GM18867 (cell line): ENCODE measurements around the gene NUBP2.
"Not testable (repeated sequence)": the region's sequence is repeated elsewhere in the genome, so short reads cannot be mapped to it uniquely, and the experiment has no call there.

ENCODE experiments used
- ATAC-seq: cut with Tn5 transposase; IDR thresholded peaks from one replicate; pipeline ENCODE4 v1.9.1; 2021; ENCODE audit warnings: mild to moderate bottlenecking, moderate library complexity; ENCODE audit not compliant: unreplicated experiment

NUBP2 gene

DNA sequence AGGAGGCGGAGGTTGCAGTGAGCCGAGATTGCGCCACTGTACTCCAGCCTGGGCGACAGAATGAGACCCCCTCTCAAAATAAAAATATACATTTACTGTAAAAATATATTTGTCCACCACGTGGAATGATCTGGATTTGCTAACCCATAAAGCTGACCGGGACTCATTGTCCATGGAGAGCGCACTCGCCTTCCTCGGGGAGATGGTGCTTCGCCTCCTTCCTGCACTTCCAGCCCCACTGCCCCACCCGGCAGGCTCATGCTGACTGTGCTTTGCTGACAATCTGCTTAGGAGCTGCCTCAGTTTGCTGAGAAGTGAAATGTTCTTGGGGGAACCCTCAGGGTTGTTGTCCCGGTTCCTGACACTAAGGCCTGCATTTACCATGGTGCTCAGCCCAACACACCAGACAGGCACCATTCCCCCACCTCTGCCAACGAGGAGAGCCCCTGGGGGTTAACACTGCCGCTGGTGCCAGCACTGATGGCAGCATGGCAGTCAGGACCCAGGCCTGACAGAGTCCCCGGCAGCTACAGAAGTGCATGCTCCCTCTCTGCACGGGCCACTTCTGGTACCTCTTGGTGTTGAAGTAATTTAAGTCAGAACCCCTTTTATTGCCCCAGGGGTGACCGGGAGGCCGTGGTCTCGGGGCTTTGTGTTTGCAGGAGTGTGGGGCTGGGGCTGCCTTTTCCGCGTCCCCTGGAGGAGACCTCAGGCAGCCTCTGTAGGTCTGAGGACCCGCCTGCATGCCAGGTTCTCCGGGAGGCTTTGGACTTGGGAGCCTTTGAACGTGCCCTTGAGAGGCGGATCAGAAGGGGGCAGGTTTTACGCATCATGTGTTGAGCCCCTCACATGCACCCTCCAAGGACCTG lies 2.5 kb downstream of the NUBP2 start:
- no peak for ATAC-seq

DNA sequence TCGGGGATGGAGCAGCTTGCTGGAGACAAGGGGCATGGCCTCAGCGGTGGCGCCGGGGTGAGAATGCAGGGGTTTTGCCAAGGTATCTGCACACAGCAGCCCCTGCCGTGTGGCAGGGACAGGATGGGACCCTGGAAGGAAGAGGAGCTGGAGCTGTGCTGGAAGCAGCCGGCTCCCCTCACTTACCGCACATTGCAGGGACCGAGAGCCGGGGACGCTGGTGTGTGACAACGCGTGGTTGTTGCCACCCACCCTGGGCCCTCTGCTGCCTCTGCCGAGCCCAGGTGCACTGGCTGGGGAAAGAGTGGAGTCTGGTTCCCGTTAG lies 3.0 kb downstream of the NUBP2 start:
- ATAC-seq, result no peak

DNA sequence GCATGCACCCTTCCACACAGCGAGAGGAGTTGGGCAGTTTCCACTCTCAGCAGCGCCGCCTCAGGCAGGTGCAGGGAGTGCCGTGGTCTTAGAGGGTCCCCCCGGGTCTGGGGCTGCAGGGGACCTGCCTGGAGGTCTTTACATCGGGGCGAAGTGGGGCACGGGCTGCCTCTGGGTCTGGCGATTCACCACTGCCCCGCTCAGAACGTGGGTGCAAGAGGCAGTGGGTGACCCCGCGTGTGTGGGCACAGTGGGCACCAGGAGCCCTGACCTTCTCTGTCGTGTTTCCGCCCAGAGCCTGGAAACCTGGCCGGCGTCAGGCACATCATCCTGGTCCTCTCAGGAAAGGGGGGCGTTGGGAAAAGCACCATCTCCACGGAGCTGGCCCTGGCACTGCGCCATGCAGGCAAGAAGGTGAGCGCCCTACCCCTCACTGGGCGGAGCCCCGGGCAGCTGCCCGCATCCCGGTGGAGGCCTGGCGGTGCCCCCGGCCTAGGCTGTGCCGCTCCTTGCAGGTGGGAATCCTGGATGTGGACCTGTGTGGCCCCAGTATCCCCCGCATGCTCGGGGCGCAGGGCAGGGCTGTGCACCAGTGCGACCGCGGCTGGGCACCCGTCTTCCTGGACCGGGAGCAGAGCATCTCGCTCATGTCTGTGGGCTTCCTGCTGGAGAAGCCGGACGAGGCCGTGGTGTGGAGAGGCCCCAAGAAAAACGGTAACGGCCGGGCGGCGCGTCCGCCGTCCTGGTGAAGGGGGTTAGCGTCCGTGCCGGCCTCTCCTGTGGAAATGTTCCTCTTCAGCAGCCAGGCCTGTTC lies 3.7 kb downstream of the NUBP2 start:
- no peak for ATAC-seq

DNA sequence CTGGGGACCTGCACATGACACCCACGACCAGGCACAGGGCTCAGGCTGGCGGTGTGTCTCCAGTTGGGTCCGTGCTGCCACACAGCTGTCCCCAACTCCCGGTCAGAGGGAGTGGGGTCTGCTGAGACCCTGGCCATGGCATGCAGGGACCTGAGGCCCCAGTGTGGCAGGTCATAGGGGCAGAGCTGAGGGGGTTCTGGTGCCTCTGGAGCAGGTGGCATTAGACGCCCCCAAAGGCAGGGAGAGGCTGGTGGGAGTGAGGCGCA lies 4.2 kb downstream of the NUBP2 start:
- ATAC-seq, result no peak

DNA sequence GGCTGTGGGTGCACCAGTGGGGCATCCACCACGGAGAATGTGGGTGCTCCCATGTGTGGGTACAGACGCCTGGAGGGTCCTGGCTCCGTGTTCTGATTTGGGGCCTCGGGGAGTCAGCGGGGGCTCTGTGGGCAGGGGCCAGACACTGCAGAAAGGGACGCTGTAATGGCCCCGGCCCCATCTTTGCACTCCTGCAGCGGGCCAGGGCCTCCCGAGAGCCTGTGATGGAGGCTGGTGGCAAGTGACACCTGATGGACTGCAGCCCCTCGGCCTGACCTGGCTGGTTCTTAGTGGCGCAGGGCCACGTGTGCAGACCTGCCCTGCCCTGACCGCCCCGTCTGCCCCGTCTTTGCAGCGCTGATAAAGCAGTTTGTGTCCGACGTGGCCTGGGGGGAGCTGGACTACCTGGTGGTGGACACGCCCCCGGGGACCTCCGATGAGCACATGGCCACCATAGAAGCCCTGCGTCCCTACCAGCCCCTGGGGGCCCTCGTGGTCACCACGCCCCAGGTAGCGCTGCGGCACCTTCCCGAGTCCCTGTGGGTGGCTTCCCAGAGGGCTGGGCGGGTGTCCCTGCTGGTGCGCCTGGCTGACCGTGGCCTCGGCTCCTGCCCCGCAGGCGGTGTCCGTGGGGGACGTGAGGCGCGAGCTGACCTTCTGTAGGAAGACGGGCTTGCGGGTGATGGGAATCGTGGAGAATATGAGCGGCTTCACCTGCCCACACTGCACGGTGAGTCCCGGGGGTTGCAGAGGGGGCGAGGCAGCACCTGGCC lies 4.7 kb downstream of the NUBP2 start:
- ATAC-seq, result no peak

DNA sequence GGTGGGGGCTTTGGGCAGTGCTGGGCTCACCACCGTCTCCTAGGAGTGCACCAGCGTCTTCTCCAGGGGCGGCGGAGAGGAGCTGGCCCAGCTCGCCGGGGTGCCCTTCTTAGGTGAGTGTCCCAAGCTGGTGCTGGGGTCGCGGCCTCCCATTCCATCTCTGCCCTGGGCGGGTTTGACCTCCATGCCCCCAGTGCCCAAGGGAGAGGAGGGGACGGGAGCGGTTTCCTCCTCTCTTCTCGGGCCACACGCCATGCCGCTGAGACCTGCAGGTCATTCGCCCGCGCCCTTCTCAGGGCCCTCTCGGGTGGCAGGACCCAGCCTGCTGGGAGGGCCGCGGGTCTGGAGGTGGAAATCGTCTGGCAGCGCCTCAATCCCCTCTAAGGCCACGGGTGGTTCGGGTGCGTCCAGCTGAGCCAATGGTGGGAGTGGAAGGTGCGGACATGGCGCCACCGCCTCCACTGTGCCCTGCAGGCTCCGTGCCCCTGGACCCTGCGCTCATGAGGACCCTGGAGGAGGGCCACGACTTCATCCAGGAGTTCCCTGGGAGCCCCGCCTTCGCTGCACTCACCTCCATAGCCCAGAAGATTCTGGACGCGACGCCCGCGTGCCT lies 5.4 kb downstream of the NUBP2 start:
- ATAC-seq, result no peak

DNA sequence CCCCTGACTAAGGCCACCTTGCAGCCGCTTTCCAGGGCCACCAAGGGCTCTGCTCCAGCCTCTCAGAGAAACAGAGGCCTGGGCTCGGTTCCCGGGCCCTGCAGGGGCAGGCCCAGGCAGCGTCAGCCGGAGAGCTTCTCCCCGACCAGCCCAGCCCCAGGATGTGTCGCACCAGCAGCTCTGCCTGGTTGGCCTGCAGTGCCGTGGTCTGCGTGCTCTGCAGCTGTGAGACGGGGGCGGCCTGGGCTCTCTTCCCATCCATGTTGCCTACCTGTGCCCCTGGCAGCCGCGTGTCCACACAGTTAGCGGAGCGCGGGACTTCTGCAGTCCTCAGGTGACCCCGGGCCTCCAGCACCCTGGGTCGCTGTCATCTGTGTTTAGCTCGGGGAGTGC lies 5.9 kb downstream of the NUBP2 start:
- ATAC-seq, result no peak

DNA sequence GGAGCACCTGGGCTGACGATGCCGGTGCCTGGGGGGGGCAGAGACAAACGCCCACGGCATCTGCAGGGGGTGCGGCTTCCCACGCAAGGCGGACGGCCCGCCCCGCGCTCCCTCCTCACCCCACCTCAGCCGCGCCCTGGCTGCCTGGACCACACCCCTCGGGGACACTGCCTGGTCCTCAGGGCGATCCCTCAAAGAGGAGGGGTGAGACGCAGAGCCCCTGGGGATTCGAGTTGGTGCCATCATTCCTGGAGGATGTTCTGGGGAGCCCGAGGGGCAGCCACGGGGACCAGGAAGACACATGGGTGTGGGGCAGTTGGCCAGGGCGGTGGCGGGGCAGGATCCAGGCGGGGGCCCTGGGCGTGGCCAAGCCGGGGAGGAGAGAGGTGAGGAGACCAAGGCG lies 6.9 kb downstream of the NUBP2 start:
- ATAC-seq, result no peak

DNA sequence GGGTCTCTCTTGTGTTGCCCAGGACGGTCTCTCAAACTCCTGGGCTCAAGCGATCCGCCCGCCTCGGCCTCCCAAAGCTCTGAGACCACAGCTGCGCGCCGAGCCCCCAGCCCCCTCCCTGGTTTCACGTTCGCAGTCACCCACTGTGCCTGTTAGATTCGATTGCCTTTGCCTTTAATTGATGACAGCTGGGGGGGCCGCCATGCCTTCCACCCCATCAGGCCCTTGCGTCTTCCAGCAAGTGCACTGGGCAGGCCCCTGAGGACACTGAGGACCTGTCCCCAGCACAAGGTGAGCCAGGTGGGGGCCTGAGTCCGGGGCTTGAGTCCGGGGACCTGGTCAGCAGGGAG lies 7.5 kb downstream of the NUBP2 start:
- no peak for ATAC-seq

DNA sequence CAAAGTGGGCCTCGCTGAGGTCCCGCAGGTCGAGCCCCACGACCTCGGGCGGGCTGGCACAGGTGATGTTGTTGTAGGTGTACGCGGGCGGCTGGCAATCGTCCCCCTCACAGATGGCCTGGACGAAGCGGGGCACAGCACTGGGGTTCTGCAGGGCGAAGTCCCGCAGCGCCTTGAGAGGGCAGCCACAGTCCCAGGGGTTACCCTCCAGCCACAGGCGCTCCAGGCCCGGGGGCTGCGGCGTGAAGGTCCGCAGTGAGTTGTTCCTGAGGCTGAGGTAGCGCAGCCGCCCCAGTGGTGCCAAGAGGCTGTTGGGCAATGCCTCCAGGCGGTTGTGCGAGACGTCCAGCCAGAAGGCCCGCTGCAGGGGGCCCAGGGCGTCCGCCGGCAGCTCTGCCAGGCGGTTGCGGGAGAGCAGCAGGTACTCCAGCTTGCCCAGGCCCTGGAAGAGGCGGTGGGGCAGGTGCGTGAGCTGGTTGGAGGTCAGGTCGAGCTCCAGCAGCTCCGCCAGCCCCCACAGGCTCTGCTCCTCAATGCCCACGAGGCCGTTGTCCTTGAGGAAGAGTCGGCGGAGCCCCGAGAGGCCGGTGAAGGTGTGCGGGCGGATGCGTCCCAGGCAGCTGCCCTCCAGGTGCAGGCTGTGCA lies 8.0 kb downstream of the NUBP2 start:
- no peak for ATAC-seq

DNA sequence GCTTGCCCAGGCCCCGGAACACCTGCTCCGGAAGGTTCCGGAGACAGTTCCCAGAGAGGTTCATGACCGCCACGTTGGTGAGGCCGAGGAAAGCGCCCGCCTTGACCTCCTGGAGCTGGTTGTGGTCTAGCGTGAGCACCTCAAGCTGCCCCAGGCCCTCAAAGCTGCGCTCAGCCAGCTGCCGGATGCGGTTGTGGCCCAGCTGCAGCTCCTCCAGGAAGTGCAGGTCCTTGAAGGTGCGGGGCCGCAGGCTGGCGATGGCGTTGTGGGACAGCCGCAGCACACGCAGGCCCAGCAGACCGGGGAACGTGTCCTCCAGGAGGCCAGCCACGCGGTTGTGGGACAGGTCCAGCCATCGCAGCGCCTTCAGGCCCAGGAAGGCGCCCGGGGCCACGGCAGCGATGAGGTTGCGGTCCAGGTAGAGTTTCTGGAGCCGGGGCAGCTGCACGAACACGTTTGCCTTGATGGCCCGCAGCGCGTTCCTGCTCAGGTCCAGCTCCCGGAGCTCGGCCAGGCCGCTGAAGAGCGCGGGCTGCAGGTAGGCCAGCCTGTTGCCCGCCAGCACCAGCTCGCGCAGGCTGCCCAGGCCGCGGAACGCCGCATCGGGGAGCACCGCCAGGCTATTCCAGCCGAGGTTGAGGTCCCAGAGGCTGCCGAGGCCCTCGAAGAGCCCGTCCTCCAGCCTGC lies 8.6 kb downstream of the NUBP2 start:
- no peak for ATAC-seq

DNA sequence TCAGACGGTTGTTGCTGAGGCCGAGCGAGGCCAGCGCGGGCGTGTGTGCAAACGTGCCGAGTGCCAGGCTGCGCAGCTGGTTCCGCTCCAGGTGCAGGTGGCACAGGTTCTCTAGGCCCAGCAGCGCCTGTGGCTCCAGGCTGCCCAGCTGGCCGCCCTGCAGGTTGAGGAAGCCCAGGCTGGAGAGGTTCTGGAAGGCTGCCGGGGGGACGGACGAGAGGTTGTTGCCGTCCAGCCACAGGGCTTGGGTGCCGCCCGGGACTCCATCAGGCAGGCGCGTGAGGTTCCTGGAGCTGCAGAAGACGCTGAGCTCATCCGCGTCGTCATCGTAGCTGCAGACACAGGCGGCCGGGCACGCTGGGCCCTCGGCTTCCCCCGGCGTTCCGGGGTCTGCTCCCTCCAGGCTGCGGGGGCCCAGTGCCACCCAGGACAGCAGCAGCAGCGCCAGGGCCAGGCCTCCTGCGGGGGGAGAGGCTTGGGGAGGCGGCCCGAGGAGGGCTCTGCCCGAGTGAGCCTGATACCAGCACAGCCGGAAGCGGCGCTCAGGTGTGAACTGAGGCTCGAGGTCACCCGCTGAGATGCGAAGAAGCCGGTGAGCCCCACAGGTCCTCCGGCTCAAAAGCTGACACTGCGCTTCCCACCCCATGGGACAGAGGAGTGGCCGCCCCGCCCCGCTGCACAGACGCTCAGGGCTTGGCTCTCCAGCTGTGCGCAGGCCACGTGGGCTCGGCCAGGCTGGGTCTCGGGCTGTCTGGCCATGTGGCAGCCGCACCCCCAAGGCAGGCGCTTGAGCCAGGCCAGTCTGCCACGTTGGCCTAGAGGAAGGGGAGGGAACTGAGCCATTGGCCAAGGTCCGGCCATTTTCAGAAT lies 9.4 kb downstream of the NUBP2 start:
- ATAC-seq, result no peak

DNA sequence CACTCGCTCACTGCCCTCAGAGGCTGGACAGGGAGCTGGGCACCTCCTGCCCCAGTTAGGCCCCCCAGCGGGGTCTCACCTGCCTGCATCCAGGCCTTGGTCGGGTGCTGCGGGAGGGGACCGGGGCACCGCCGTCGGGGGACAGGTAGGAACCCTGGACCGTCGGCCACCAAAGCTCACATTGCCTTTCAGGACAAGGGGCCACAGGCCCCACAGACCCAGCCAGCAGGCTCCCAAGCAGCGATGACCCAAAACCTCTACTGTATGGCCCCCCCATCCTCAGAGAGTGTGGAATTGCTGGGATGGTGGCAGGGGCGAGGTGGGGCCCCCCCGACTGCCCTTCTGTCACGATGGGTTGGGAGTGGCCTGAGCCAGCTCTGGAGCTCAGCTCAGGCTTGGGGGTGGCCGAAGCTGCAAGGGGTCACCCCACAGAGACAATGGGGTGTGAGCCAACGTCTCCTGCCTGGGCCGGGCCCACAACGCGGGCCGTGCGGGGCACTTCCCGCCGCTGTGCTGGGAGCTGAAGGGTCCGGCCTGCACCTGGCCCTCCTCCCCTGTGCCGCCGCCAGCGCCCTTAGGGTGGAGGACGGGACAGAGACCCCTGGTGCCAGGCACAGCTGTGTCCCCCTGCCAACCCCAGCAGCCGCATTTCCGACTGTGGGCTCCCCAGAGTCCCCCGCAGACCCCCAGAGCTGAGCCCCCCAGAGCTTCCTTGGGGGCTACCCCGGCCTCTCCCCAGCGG lies 10.2 kb downstream of the NUBP2 start:
- no peak for ATAC-seq

DNA sequence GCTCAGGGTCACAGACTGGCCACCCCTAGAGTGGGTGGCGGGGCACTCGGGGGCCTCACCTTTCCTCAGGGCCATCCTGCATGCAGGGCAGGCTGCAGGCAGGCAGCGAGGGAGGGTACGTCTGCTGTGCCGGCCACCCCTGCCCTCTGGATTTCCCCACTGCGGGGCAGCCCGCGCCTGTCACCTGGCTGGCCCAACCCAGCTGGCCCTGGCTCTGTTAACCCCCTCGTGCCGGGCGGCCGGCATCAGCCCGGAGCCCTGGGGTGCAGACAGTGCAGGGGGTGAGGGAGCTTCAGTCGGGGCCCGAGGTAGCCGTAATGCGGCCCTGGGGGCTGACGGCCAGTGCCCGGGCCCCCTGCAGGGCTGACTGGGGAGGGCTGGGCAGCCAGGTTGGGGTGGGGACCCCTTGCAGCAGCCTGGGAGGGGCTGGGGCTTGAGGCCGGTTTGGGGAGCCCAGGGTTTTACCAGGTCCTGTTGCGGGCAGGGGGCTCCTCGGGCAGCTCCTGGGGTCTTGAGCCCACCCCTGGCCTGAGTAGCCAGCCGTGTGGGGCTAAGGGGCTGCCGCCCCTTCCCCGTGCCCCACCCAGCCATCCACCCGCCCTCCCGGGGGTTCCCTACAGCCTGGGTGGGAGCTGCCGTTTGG lies 10.9 kb downstream of the NUBP2 start, which contains the start of gene IGFALS:
TSS of gene IGFALS (minus strand) at position 128 of the 643 bp plus-strand sequence. CDS start at position 75, 53 bp downstream.
- no peak for ATAC-seq

DNA sequence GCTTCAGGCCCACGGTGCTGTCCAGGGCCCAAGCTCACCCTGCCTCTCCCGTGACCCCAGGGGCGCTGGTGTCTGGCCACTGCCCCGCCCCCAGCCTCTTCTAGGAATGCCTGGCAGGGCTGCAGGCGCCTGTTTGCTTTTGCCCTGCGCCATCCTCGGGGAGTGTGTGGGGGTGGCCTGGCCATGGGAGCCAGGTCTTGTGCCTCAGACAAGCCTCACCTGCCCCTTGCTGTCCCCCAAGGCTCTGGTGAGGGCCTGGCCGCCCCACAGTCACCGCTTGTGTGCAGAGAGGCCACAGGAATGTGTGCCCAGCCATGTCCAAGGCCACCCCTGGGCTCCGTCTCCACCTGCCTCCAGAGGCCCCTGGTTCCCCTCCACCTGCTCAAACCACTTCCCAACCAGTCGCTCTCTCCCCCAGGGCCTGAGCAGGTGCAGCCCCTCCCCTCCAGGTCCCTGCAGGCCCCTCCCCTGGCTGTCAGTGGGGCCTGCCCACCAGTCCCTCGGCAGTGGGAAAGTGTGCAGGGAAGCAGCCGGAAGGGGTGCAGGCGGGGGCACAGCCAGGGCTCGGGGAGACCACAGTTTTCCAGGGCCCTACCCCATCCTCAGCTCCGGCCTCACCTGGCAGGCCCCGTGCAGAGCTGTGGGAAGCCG lies 11.6 kb downstream of the NUBP2 start:
- ATAC-seq, result no peak

DNA sequence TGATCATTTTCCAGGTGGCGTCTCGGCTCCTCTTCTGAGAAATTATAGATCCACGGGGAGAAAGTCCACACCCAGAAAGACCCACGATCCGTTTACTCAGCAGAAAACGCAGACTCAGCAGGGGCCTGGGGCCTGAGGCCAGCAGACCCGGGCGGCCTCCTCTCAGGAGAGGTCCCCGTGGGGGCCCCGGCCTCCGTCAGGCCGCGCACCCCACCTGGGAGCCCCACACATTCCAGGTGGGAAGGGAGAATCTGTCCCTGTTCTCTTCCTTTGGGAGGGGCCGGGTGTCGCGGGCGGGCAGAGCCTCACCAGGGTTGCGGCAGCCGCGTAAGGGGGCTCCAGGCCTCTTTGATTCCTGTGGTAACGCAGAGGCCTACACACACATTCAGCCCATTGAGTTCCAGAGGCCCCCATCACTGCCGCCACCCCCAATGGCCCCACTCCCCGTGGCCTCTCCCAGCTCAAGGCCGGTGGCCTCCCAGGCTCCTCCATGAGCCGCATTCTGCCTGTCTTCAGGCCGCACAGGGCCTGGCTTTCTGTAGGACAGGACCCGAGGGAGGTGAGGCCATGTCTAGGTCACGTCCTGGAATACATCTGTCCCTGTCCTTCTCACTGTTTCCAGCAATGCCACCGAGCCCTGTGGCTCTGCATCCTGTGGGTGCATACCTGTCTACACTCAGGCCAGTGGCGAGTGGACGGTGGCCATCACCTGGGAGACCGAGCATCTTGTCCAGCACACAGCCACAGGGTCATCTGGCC lies 12.3 kb downstream of the NUBP2 start:
- ATAC-seq, result no peak

DNA sequence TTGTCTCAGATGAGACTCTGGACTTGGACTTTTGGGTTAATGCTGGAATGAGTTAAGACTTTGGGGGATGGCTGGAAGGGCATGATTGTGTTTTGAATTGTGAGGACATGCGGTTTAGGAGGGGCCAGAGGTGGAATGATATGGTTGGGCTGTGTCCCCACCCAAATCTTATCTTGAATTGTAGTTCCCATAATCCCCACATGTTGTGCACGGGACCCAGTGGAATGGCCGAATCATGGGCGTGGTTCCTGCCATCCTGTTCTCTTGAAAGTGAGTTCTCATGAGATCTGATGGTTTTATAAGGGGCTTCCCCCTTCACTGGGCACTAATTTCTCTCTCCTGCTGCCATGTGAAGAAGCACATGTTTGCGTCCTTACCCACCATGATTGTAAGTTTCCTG lies 16.5 kb downstream of the NUBP2 start:
- ATAC-seq, result not testable (repeated sequence)
